H9 (cell line): Measurements from ENCODE around the gene NEGR1. TPM values are rescaled to one million over a fixed set of nuclear protein-coding genes. Genes with fewer than 3 reads are reported as not detected.

Experiments used
- DNase-seq: peaks from one replicate; pipeline ENCODE4 v3.0.0-alpha.2; 2017
- H2AFZ ChIP-seq: one replicate; pipeline ENCODE4 v1.6.1; 2013; ENCODE audit warnings: mild to moderate bottlenecking, low read length, control low read depth, moderate library complexity
- H2AK5ac ChIP-seq: 2 replicates; pipeline ENCODE4 v1.6.1; 2013; ENCODE audit warnings: low read length, control low read depth, mixed read lengths; ENCODE audit not compliant: insufficient read length
- H2BK120ac ChIP-seq: one replicate; pipeline ENCODE4 v1.6.1; 2013; ENCODE audit warnings: low read depth, mild to moderate bottlenecking, low read length, control low read depth, inconsistent platforms; ENCODE audit not compliant: poor library complexity, severe bottlenecking
- H2BK12ac ChIP-seq: 2 replicates; pipeline ENCODE4 v1.6.1; 2013; ENCODE audit warnings: low read length, control low read depth, mixed read lengths, low read depth; ENCODE audit not compliant: insufficient read length
- H2BK15ac ChIP-seq: 2 replicates; pipeline ENCODE4 v1.6.1; 2013; ENCODE audit warnings: low read depth, low read length, control low read depth
- H2BK20ac ChIP-seq: one replicate; pipeline ENCODE4 v1.6.1; 2013; ENCODE audit warnings: low read depth, mild to moderate bottlenecking, low read length, control low read depth, inconsistent platforms; ENCODE audit not compliant: poor library complexity, severe bottlenecking
- H2BK5ac ChIP-seq: 2 replicates; pipeline ENCODE4 v1.6.1; 2013; ENCODE audit warnings: low read length, control low read depth, mixed read lengths; ENCODE audit not compliant: insufficient read length
- H3K14ac ChIP-seq: 2 replicates; pipeline ENCODE4 v1.6.1; 2013; ENCODE audit warnings: low read length, control low read depth; ENCODE audit not compliant: insufficient read depth
- H3K18ac ChIP-seq: 2 replicates; pipeline ENCODE4 v1.6.1; 2013; ENCODE audit warnings: low read depth, mild to moderate bottlenecking, mixed read lengths, low read length, control low read depth; ENCODE audit not compliant: insufficient read length
- H3K23ac ChIP-seq: 2 replicates; pipeline ENCODE4 v1.6.1; 2013; ENCODE audit warnings: low read length, control low read depth, mixed read lengths, low read depth; ENCODE audit not compliant: insufficient read length
- H3K23me2 ChIP-seq: 2 replicates; pipeline ENCODE4 v1.6.1; 2013; ENCODE audit warnings: low read depth, mild to moderate bottlenecking, mixed read lengths, low read length, control low read depth; ENCODE audit not compliant: insufficient read length, poor library complexity, severe bottlenecking
- H3K27ac ChIP-seq: 2 replicates; pipeline ENCODE4 v1.5.1; 2013; ENCODE audit warnings: low read length, control low read depth, mixed read lengths, low read depth; ENCODE audit not compliant: insufficient read length
- H3K27me3 ChIP-seq: 2 replicates; pipeline ENCODE4 v1.6.1; 2013; ENCODE audit warnings: low read length, control low read depth, inconsistent platforms; ENCODE audit not compliant: insufficient read depth
- H3K4ac ChIP-seq: 2 replicates; pipeline ENCODE4 v1.6.1; 2013; ENCODE audit warnings: low read depth, mild to moderate bottlenecking, control low read depth, inconsistent platforms, low read length, moderate library complexity
- H3K4me1 ChIP-seq: 2 replicates; pipeline ENCODE4 v1.6.1; 2013; ENCODE audit warnings: low read length, control low read depth, inconsistent platforms; ENCODE audit not compliant: insufficient read depth
- H3K4me2 ChIP-seq: 2 replicates; pipeline ENCODE4 v1.6.1; 2013; ENCODE audit warnings: low read length, control low read depth, mixed read lengths; ENCODE audit not compliant: insufficient read length, insufficient read depth
- H3K56ac ChIP-seq: 2 replicates; pipeline ENCODE4 v1.6.1; 2013; ENCODE audit warnings: low read depth, mild to moderate bottlenecking, mixed read lengths, low read length, control low read depth; ENCODE audit not compliant: insufficient read length
- H3K79me1 ChIP-seq: 2 replicates; pipeline ENCODE4 v1.6.1; 2013; ENCODE audit warnings: low read depth, mild to moderate bottlenecking, moderate library complexity, low read length, control low read depth, inconsistent platforms; ENCODE audit not compliant: insufficient read depth, poor library complexity, severe bottlenecking
- H3K79me2 ChIP-seq: 2 replicates; pipeline ENCODE4 v1.6.1; 2013; ENCODE audit warnings: low read length, control low read depth, inconsistent platforms; ENCODE audit not compliant: insufficient read depth
- H3K9ac ChIP-seq: 2 replicates; pipeline ENCODE4 v1.6.1; 2013; ENCODE audit warnings: low read length, control low read depth, mixed read lengths; ENCODE audit not compliant: insufficient read length; ENCODE audit errors: extremely low read depth
- H3K9me3 ChIP-seq: one replicate; pipeline ENCODE4 v1.6.1; 2013; ENCODE audit warnings: low read depth, low read length, inconsistent platforms; ENCODE audit not compliant: control insufficient read depth
- H3T11ph ChIP-seq: one replicate; pipeline ENCODE4 v1.6.1; 2013; ENCODE audit warnings: mild to moderate bottlenecking, low read length, control low read depth, inconsistent platforms
- H4K20me1 ChIP-seq: one replicate; pipeline ENCODE4 v1.6.1; 2013; ENCODE audit not compliant: control insufficient read depth, insufficient read length, insufficient read depth
- H4K5ac ChIP-seq: 2 replicates; pipeline ENCODE4 v1.6.1; 2013; ENCODE audit warnings: low read depth, mild to moderate bottlenecking, mixed read lengths, low read length, control low read depth; ENCODE audit not compliant: insufficient read length
- H4K8ac ChIP-seq: replicated peaks from 2 replicates; pipeline ENCODE4 v1.6.1; 2013; ENCODE audit warnings: low read length, control low read depth, mixed read lengths, low read depth; ENCODE audit not compliant: insufficient read length
- H4K91ac ChIP-seq: 2 replicates; pipeline ENCODE4 v1.6.1; 2013; ENCODE audit warnings: low read depth, mild to moderate bottlenecking, moderate library complexity, mixed read lengths, low read length, control low read depth; ENCODE audit not compliant: insufficient read length
- H3K27ac Mint-ChIP-seq, 3 experiments: 2 replicates in 2 of 3; 3 replicates in 1 of 3; pipeline ENCODE4 v1.8.0; 2020 to 2021; ENCODE audit warnings: mixed read lengths in 3 of 3, mild to moderate bottlenecking in 1 of 3, moderate library complexity in 1 of 3
- H3K27me3 Mint-ChIP-seq: 2 replicates; pipeline ENCODE4 v1.8.0; 2021; ENCODE audit warnings: low read depth, mild to moderate bottlenecking, moderate library complexity, mixed read lengths
- H3K36me3 Mint-ChIP-seq, 3 experiments: 2 replicates in 2 of 3; 3 replicates in 1 of 3; pipeline ENCODE4 v1.8.0; 2020 to 2021; ENCODE audit warnings: low read depth in 3 of 3, mixed read lengths in 3 of 3; ENCODE audit not compliant: insufficient read depth in 1 of 3
- H3K4me1 Mint-ChIP-seq, 2 experiments: 2 replicates each; pipeline ENCODE4 v1.8.0; 2020; ENCODE audit warnings: mixed read lengths in 2 of 2
- H3K4me3 Mint-ChIP-seq, 2 experiments: 2 replicates in 1 of 2; 3 replicates in 1 of 2; pipeline ENCODE4 v1.8.0; 2020 to 2021; ENCODE audit warnings: mild to moderate bottlenecking in 2 of 2, mixed read lengths in 2 of 2, moderate library complexity in 1 of 2
- H3K9me3 Mint-ChIP-seq, 2 experiments: 2 replicates in 1 of 2; 3 replicates in 1 of 2; pipeline ENCODE4 v1.8.0; 2020; ENCODE audit warnings: mild to moderate bottlenecking in 2 of 2, mixed read lengths in 2 of 2, moderate library complexity in 1 of 2
- WGBS: extraction: QIAGEN DNeasy Blood & Tissue Kit; methylation state at CpG from one replicate; pipeline ENCODE4 v1.1.7; 2013; ENCODE audit warnings: missing lambda C conversion rate, low lambda C conversion rate, mixed read lengths; ENCODE audit not compliant: insufficient read length; ENCODE audit errors: extremely low coverage; 5-methylcytosine and 5-hydroxymethylcytosine counted together
- total RNA-seq: library from RNA; stranded (reverse); gene quantifications from 2 replicates; pipeline ENCODE4 v1.2.1, GENCODE V29; 2021
- TF ChIP-seq, protein P1 (sequence below): fragments of 200-600 bp; sonication (generic); conservative IDR thresholded peaks from 3 replicates; pipeline ENCODE4 v1.8.0; 2021; ENCODE audit warnings: antibody characterized with exemption, mild to moderate bottlenecking

NEGR1 gene
- total RNA-seq, 1 experiment from 2014 or later, result 0.13 TPM

DNA sequence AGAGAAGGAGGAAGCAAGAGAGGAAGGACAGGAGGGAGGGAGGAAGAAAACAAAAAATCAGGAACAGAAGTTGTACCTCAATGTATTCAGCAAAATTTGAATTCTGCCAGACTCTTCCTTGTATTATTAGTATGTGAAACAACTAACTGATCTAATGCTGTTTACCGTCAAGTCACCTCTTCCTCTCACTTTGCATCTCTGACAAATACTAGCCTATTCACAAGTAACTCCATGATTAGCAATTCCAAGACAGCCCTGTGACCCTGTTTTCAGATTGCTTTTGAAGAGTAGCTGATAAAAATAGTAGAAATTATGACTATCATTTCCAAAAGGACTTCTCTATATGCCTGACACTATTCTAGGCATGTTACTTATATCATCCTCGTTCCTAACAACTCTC lies 445.4 kb downstream of the NEGR1 start:
- Histone ChIP-seq H3K27ac (peak overlapping the region; percentile 42), H3K9me3 (no peaks in the 10 kb centered on the region), H3K4me2 (no peak overlapping the region), H3K14ac (no peak overlapping the region), H2AFZ (no peak overlapping the region), H3K27me3 (no peaks in the 10 kb centered on the region), H4K20me1 (no peaks in the 10 kb centered on the region), H4K5ac (no peak overlapping the region), H2AK5ac (no peak overlapping the region), H2BK15ac (no peak overlapping the region), H3K18ac (no peak overlapping the region), H3T11ph (no peak overlapping the region), H3K9ac (no peak overlapping the region), H2BK12ac (no peak overlapping the region), H2BK120ac (no peak overlapping the region), H3K56ac (no peak overlapping the region), H3K79me2 (no peaks in the 10 kb centered on the region), H3K23me2 (no peaks in the 10 kb centered on the region), H2BK5ac (no peak overlapping the region), H4K8ac (no peak overlapping the region), H2BK20ac (no peak overlapping the region), H4K91ac (no peak overlapping the region), H3K79me1 (no peaks in the 10 kb centered on the region), H3K4me1 (no peaks in the 10 kb centered on the region; the same call in 1 of the 2 replicates), H3K4ac (no peak overlapping the region), H3K23ac (no peak overlapping the region)
- no CpG with 5 or more reads among the region's 2 CpGs for WGBS
- H3K4me1 Mint-ChIP-seq, result peaks cover 14 to 21% of the 10 kb centered on the region in 2 experiments
- no peaks in the 10 kb centered on the region for H3K27me3 Mint-ChIP-seq
- no peaks in the 10 kb centered on the region for H3K9me3 Mint-ChIP-seq
- H3K27ac Mint-ChIP-seq, result peak overlapping the region; percentile 47 to 89 (median 82)
- no peaks in the 10 kb centered on the region for H3K36me3 Mint-ChIP-seq
- no peak for DNase-seq
- H3K4me3 Mint-ChIP-seq, result no peak overlapping the region
- TF ChIP-seq, protein P1, sequence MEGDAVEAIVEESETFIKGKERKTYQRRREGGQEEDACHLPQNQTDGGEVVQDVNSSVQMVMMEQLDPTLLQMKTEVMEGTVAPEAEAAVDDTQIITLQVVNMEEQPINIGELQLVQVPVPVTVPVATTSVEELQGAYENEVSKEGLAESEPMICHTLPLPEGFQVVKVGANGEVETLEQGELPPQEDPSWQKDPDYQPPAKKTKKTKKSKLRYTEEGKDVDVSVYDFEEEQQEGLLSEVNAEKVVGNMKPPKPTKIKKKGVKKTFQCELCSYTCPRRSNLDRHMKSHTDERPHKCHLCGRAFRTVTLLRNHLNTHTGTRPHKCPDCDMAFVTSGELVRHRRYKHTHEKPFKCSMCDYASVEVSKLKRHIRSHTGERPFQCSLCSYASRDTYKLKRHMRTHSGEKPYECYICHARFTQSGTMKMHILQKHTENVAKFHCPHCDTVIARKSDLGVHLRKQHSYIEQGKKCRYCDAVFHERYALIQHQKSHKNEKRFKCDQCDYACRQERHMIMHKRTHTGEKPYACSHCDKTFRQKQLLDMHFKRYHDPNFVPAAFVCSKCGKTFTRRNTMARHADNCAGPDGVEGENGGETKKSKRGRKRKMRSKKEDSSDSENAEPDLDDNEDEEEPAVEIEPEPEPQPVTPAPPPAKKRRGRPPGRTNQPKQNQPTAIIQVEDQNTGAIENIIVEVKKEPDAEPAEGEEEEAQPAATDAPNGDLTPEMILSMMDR, result no peak
